GM18507 (cell line): Measurements from ENCODE around the gene MRPS5.

Experiments used
- DNase-seq: peaks from one replicate; pipeline ENCODE4 v3.0.0; 2011; ENCODE audit warnings: low read depth; ENCODE audit not compliant: insufficient read length; ENCODE audit errors: extremely low spot score
- FAIRE-seq: peaks from 2 replicates; lab custom pipeline; 2011; peaks lifted over from hg19 to GRCh38; lab: Jason Lieb, UNC

The MRPS5 gene

DNA sequence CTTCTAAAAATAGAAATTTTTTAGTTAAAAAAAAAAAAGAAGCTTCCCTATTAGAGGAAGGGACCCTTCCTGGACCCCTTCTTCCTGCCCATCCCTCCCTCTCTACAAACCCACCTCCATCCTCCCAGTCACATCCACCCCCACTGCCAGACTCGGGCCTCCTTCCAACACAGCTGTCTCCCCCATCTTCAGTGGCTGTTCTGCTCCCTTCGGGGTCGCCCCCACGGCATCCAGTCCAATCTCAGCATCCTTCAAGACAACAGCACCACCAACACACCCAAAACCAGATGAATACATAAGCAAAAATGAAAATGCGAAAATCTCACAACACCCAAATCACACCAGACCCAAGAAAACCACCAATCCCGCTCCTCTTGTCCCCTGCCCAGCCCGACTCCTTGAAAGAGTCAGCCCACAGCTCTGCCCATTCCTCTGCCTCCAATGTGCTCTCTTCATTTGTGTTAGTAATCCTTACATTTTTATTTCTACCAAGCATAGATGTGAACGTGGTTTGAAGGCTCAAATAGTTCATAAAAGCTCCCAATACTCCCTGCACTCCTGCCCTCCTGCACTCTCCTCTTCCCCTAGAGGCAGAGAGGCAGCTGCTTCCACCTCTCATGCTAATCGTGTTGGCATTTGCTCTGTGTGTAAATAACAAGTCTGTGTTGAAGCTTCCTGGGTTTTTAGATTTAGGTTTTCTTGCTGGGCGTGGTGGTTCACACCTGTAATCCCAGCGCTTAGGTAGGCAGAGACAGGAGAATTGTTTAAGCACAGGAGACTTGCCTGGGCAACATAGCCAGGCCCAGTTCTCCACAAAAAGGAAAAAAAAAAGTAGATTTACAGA is 59.1 kb downstream of the MRPS5 start:
- DNase-seq (no peak), FAIRE-seq (peak; percentile 55)

DNA sequence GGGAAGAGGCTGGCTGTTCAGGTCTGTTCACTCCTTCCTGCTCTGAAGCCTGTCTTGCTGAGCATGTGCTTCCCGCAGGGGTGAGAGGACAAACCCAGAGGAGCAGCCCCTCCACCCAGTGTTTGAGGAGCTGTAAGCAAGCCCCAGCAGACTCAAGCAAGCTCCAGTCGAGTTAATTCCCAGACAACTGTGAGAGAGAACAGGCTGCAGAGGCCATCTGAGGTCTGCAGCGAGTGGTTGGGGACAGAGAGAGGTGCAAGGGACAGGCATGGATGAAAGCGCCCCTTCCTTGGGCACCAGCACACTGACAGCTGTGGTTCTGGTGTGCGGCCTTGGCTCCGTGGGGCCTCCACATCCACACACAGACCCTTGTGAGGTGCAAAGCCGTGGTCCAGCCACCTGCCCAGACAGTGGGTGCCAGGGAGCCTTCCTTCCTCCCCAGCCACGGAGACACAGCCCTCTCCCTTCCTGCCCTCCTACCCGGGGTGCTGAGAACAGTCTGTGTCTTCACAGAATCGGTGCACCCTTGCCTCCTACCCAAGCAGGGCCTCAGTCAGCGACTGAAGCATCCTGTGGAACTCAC is 59.9 kb downstream of the MRPS5 start:
- FAIRE-seq (no peak), DNase-seq (no peak)

DNA sequence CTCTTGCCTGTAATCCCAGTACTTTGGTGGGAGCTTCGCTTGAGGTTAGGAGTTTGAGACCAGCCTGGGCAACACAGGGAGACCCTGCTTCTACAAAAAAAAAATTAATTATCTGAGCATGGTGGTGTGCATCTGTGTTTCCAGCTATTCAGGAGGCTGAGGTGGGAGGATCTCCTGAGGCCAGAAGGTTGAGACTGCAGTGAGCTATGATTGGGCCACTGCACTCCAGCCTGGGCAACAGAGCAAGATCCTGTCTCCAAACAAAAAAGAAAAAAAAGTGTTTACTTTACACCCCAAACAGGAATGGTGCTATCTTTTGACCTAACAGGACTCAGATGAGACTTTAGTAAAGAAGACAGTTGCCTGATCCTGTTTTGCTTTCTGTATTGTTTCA is 60.5 kb downstream of the MRPS5 start:
- no peak for FAIRE-seq

DNA sequence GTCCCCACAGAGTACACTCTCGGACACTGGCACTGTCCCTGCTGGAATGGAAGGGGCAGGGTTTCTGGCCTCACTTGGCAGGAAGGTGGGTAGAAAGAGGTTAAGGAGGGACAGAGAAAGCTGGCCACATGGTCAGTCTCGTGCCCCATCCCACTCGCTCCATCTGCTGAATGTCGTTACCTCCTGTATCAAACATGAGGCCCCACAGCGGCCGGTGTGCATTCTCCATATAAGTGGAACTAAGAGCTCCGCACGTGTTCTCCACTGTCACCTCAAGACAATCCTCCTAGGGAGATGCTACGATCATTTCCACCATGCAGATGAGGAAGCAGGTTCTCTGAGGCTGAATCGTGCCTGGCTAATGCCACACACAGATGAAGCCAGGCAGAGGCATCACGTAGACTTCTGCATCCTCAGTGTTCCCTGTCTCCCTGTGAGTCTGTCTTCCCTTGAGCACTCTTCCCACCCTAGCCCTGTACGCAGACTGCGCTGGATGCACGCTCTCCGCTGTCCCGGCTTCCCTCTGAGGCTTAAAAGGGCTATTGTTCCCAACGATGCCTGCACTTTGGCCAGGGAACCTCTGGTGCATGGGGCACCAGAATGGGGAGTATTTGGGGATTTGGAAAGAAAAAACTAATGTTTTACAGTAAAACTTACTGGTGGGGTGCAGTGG is 61.0 kb downstream of the MRPS5 start:
- FAIRE-seq (no peak), DNase-seq (no peak)

More for the DNA sequence above, 60.5 kb downstream of the MRPS5 start:
- DNase-seq, result no peak

DNA sequence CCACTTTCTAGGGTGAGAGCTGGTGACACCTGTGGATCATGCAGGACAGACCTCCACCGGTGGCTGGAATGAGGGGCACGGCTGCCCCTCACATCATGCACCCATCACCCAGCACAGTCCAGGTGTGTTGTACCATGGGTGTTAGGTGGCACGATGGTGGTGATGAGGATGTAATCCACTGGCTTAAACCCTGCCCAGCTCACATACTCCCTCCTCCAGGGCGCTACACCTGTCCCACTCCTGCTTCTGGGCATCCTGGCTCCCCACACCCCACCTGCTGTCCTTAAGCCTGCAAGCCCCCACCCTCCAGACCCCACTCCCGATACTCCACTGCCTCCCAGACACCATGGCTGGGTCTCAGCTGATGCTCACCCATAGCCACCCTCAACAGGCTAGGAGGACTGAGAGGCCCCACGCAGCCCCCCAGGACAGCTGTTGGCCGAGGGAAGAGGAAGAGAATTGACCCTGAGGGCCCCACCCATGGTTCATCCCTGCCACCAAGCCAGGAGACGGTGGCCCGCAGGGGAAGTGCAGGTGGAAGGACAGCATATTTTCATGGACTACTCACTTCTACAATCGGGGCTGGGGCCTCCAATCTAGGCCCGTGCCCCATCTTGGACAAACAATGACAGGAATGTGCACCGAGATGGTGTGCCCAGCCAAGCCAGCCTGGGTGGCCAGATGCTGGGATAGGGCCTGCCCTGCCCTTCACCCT is 61.8 kb downstream of the MRPS5 start:
- DNase-seq (no peak), FAIRE-seq (no peak)

DNA sequence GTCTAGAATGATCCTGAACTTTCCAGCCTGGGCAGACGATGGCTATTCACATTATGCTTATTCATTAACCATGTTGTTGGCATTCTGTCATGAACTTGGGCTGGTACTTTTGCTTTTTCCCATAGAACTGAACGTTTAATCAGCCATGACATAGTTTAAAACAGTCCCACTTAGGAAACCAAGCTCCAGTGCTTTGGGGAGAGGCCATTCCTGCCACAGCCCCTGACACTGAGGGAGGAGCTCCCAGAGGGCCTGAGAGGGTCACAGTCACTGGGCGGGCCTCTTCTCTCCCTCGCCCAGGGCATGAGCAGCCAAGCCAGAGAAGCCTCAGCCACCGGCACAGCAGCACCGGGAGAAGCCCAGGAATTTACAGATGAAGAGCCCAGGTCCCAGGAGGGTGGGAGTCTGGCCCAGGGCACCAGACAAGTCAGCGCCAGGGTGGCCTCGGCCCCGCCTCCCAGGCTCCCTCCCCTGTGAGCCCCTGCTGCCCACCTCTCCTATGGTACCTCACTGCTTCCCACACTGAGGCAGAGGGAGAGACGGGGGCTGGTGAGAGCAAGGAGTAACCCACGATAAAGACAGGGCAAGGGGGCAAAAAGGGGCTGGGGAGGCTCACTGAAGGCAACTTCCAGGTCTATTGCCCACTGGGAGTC is 62.5 kb downstream of the MRPS5 start:
- no peak for DNase-seq
- FAIRE-seq, result no peak

DNA sequence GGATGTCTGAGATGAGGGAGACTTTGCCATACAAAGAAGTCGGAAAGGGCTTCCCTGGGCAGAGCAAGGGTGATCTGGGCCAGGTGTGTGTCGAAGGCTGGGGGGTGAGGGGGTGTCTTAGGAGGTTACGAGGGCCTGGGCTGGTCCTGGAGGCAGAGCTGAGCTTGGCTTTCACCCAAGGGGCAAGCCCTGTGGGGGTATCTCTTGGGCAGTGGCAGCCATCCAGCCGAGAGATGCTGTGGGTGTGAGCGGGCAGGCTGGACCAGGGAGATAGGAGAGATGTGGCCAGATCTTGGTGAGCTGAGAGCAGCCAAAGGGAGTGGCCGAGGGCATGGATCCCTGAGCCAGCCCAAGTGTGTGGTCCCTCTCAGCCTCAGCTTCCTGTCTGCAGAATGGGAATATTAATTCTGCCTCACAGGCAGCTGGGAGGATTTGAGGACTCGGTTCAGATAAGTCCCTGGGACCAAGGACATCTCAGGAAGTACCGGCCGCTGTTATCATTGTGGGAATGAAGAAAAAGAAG is 63.1 kb downstream of the MRPS5 start:
- no peak for FAIRE-seq
- no peak for DNase-seq

DNA sequence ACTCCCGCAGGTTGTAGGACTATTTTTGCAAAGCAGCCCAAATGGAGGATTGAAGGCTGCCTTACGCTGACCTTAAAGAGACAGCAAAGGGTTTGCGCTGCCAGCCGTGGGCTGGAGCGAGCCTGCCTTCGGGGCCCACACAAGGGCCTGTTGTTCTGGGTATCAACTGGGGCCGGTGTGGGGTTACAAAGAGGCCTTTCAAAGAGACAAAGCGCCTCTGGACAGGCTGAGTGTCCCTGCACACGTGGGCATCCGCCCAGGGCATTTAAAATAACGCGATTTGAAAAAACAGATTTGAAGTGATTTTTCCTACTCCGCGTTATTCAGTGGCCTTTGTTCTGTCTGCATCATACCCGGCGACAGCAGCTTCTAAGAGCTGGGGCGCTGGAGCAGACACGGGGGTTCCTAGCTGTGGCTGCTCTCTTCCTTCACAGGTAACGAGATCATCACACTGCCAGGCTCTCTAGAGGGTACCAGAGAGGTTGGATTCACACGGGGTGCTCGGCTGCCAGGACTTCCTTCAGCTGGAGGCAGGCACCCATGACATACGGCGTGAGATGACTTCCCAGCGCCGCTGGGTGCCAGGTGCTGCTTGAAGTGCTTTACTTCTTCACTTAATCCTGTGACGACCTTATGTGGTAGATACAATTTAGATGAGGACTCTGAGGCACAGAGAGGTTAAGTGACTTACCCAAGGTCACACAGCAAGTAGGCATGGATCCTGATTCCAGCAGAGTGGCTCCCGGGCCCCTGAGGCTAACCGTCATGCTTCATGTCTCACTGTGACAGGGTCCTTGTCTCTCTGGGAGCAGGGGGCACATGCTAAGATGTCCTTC is 63.9 kb downstream of the MRPS5 start:
- DNase-seq (no peak), FAIRE-seq (no peak)

DNA sequence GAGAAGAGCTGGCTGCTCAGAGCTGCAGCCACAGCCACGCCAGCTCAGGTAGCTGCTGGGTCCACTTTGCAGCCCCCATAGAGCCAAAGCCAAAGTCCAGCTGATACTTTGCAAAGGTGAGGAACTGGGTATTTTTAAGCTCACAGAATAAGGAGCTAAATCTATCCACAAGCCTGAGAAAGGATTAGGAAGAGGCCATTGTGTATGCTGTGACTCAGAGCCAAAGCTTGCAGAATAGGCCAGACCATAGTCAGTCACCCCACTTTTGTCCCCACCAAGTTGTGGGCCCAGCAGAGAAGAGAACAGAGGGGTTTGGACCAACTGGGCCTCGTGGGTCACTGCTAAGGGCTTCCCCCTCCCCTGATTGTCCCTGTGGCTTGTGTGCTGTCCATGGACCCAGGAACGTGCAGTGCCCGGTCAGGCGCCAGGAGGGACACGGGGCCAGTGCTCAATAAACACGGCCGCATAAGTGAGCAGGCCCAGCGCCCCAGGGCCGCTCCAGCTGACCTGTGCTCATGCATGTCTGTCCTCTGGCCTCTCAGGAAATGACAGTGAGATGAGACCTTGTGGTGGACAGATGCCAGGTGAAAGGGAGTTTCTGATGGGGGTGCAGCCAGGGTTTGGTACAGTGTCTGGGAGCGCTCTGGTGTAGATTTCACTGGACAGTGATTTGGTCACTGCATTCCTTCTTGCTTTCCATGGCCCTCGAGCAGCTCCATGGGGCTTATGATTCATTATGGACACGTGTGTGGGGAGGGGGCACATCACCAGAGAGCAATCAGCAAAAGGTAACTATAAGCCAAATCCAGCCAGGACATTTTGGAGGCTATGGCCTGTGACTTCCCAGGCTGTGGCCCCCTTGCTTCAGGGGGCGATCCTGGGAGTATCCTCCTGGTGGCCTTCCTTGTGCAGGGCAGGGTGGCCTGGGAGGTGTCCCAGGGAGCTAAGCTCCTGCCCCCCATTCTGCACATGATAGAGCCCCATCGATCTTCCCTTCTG is 64.8 kb downstream of the MRPS5 start:
- no peak for FAIRE-seq
- DNase-seq, result no peak

DNA sequence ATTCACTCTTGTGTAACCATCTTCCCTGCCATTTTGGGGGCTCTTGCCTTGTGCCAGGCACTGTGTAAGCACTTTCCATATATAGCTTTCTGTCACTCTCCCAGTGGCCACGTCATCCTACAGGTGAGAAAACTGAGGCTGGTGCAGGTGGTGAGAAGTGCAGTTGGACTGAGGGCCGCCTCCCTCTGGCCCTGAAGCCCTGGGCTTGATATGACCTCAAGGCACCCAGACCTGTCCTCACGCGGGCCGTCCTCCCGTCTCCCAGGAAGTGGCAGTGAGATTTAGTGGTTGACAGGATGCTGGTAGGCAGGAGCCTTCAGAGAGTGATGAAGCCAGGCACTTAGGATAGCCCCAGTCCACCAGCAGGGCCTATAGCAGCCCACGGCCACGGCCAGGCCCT is 65.6 kb downstream of the MRPS5 start:
- FAIRE-seq, result no peak
- no peak for DNase-seq

DNA sequence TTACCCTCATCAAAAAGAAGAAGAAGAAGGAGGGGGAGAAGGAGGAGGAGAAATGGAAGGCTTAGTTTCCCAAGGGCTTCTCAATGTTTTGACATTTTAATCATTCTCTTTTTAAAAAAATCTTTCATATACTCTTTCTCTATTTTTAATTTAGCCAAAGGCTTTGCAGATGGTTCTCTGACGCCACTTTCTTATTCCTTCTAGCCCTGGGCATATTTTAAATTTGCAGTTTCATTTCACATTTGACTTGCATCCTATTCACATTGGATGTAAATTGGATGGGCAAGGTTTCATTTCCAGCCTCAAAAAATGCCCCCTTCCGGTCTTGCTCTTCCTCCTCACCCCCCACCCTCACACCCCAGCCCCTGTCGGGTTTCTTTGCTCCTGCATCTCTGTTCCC is 66.3 kb downstream of the MRPS5 start:
- no peak for DNase-seq
- FAIRE-seq, result no peak

DNA sequence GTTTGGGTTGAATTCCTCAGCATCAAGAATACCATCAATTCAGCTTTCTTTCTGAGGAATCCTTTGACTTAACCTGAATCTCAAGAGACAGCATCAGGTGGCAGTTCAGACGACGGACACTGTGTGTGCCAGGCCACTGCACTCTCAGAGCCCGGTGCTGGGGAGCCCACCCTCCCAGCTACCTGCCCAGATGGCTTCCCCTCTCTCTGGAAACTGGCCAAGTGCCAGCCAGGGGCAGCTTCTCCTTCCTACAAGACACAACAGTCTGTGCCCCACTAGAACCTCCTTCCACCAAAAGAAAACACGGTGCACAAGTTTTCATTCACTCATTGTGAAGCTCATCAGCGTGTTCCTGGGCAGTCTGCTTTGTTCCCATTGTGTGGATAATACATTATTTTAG is 67.6 kb downstream of the MRPS5 start:
- no peak for FAIRE-seq
- DNase-seq, result no peak

DNA sequence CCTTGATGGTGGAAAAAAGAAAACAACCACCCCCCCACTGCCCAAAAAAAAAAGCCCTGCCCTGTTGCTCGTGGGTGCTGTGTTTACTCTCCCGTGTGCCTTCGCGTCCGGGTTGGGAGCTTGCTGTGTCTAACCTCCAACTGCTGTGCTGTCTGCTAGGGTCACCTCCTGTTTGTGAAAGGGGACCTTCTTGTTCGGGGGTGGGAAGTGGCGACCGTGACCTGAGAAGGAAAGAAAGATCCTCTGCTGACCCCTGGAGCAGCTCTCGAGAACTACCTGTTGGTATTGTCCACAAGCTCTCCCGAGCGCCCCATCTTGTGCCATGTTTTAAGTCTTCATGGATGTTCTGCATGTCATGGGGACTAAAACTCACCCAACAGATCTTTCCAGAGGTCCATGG is 68.1 kb downstream of the MRPS5 start:
- FAIRE-seq (no peak), DNase-seq (no peak)

DNA sequence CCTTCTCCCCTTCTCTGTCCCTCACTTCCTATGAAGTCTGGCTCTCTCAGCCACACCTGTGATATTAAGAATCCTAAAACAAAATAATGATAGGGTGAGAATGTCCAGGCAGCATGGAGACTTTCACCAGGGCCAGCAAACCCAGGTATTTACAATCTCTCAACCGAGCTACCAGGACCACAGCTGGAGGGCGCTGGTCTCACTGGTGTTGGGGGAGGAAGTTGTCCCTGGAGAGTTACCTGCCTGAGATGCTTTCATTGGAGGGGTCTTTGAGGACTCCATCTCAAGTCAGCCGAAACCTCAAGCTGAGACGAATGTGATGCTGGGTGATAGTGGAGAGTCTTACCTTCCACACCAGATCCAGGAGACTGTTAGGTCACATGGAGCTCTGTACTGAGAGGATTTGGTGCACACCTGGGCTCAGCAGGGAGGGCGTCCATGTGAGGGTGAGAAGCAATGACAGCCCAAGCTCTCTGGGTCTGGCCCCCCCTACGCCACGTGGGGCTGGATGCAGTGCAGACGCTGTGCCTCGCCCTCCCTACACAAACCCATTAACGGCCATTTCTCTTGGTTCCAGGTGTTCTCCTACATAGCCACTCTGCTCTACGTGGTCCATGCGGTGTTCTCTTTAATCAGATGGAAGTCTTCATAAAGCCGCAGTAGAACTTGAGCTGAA is 68.7 kb downstream of the MRPS5 start:
- FAIRE-seq (no peak), DNase-seq (no peak)

DNA sequence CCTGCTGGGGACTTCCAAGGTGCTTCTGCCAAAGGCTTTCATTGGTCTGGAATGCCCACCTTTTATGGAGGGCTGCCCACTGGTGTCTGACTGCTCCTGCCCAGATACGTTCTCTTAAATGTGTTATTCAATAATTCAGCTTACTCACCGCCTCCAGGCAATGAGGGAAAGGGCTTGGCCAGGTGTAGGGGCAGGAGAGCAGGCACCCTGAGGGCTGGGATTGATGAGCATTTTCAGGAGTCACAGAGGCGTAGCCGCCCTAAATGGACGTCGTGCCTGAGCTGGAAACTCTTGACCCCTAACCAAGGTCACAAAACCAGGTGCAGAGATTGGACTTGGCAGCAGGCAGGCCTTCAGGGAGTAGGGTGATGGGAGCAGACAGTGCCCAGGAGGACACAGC is 69.3 kb downstream of the MRPS5 start:
- DNase-seq (no peak), FAIRE-seq (no peak)

DNA sequence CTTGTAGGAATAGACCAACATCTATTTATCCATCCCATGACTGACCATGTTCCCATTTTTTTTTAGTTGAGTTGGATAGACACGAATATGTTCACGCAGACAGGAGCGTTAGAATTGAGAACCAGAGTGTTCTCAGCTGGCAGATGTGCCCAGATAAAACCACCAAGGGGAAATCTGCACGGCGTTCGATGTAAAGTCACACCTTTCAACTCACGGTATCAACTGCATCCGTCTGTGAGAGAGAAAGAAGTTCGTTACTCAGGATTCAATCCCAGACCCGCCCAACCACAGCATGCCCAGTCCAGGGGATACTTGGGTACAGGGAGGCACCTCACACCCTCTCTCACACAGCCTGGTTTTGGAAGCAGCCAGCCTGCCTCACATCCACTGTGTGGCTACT is 70.0 kb downstream of the MRPS5 start:
- DNase-seq (no peak), FAIRE-seq (no peak)
